MCF 10A (cell line): Measurements from ENCODE around the gene CACNA2D3. TPM values are rescaled to one million over a fixed set of nuclear protein-coding genes. Genes with fewer than 3 reads are reported as not detected.

Experiments
- BruUV-seq: library from RNA; stranded (reverse); fragments of 400-500 nt; replicated peaks from 2 replicates; lab custom pipeline; 2021; lab: Mats Ljungman, UMichigan
- CTCF ChIA-PET: fragments of 300-600 bp; sonication (Branson Sonifier 250); formaldehyde crosslinking; extraction: SDS; loops from one replicate; lab custom pipeline; 2021; ENCODE audit warnings: antibody characterized with exemption, inconsistent platforms; lab: Yijun Ruan, JAX
- POLR2A ChIA-PET: fragments of 300-600, 350-650 bp; sonication (Branson Sonifier 250); formaldehyde crosslinking; extraction: SDS; loops from one replicate; lab custom pipeline; 2020; ENCODE audit warnings: antibody characterized with exemption, inconsistent platforms; lab: Yijun Ruan, JAX
- DNase-seq: peaks from one replicate; pipeline ENCODE4 v3.0.0-alpha.2; 2018; ENCODE audit not compliant: unreplicated experiment
- H3K27ac Mint-ChIP-seq: one replicate; pipeline ENCODE4 v1.8.0; 2022; ENCODE audit warnings: mild to moderate bottlenecking, low read depth, mixed read lengths; ENCODE audit not compliant: unreplicated experiment
- H3K27me3 Mint-ChIP-seq: one replicate; pipeline ENCODE4 v1.8.0; 2022; ENCODE audit warnings: mixed read lengths; ENCODE audit not compliant: insufficient read depth, unreplicated experiment
- H3K36me3 Mint-ChIP-seq: one replicate; pipeline ENCODE4 v1.8.0; 2022; ENCODE audit warnings: mild to moderate bottlenecking, moderate library complexity, mixed read lengths; ENCODE audit not compliant: insufficient read depth, unreplicated experiment
- H3K4me1 Mint-ChIP-seq: one replicate; pipeline ENCODE4 v1.8.0; 2022; ENCODE audit warnings: mixed read lengths; ENCODE audit not compliant: insufficient read depth, unreplicated experiment
- H3K4me3 Mint-ChIP-seq: one replicate; pipeline ENCODE4 v1.8.0; 2022; ENCODE audit warnings: mild to moderate bottlenecking, moderate library complexity, mixed read lengths; ENCODE audit not compliant: unreplicated experiment
- H3K9me3 Mint-ChIP-seq: one replicate; pipeline ENCODE4 v1.8.0; 2022; ENCODE audit warnings: mixed read lengths; ENCODE audit not compliant: unreplicated experiment
- intact Hi-C: fragments of 100-400 bp; cut with micrococcal nuclease; formaldehyde crosslinking; loops from 2 replicates; pipeline ENCODE4 v1.14.1; 2022
- total RNA-seq: library from RNA; stranded (reverse); gene quantifications from 2 replicates; pipeline ENCODE4 v1.2.3, GENCODE V29; 2022
- TF ChIP-seq, protein P1 (sequence below): fragments of 200-600 bp; IDR thresholded peaks from one replicate; pipeline ENCODE4 v1.8.0; 2022; ENCODE audit warnings: antibody characterized with exemption, mild to moderate bottlenecking; ENCODE audit not compliant: unreplicated experiment

The CACNA2D3 gene
- total RNA-seq, 1 experiment from 2014 or later: 2.3 TPM

GRCh38 chr3:54861248-54862067, 739.1 kb downstream of the CACNA2D3 start:
- Mint-ChIP-seq H3K4me1 (peaks cover 30% of the 10 kb centered on the region), H3K27ac (peak overlapping the region; percentile 63), H3K27me3 (no peaks in the 10 kb centered on the region), H3K36me3 (peaks cover 5% of the 10 kb centered on the region), H3K9me3 (no peaks in the 10 kb centered on the region), H3K4me3 (no peak overlapping the region)
- intact Hi-C loops: no loop called here
- DNase-seq: no peak
- TF ChIP-seq, protein P1, sequence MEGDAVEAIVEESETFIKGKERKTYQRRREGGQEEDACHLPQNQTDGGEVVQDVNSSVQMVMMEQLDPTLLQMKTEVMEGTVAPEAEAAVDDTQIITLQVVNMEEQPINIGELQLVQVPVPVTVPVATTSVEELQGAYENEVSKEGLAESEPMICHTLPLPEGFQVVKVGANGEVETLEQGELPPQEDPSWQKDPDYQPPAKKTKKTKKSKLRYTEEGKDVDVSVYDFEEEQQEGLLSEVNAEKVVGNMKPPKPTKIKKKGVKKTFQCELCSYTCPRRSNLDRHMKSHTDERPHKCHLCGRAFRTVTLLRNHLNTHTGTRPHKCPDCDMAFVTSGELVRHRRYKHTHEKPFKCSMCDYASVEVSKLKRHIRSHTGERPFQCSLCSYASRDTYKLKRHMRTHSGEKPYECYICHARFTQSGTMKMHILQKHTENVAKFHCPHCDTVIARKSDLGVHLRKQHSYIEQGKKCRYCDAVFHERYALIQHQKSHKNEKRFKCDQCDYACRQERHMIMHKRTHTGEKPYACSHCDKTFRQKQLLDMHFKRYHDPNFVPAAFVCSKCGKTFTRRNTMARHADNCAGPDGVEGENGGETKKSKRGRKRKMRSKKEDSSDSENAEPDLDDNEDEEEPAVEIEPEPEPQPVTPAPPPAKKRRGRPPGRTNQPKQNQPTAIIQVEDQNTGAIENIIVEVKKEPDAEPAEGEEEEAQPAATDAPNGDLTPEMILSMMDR: no peak
- ChIA-PET POLR2A (interaction anchor here (1.5 kb wide), 1 partner anchor 11 kb away, joined by 4 read pairs; no protein-coding TSS in a partner anchor), CTCF (interaction anchor here (0.6 to 3.2 kb wide), 7 partner anchors 9 to 923 kb away, joined by 3 to 18 read pairs (median 4); no protein-coding TSS in a partner anchor)
- BruUV-seq: no TSS peak

DNA sequence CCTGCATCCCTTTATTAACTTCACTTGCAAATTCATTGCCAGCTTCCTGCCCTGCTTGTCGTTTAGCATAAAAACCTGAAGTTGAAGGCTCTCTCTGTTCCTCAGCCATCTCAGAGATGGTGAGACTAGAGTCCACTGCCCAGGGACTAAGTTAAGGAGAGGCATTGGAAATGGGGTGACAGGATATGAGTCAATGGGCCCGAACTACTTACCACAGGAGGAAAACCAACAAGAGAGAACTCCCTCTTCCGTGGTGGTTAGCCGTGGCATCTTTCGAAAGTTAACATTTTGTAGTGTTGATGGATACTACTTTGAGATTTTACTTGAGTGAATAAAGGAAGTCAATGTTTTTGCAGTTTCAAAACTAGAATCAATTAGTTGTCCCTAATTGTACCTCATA, 740.2 kb downstream of the CACNA2D3 start:
- ChIA-PET CTCF (interaction anchor here (0.6 to 3.2 kb wide), 5 partner anchors 8 to 620 kb away, joined by 3 to 18 read pairs (median 4); no protein-coding TSS in a partner anchor), POLR2A (no interaction called here)
- Mint-ChIP-seq H3K27me3 (no peaks in the 10 kb centered on the region), H3K4me1 (peaks cover 23% of the 10 kb centered on the region), H3K27ac (no peak overlapping the region), H3K9me3 (no peaks in the 10 kb centered on the region), H3K36me3 (no peaks in the 10 kb centered on the region), H3K4me3 (no peak overlapping the region)
- TF ChIP-seq, protein P1: no peak
- intact Hi-C loops: no loop called here
- BruUV-seq: no TSS peak
- no peak for DNase-seq

DNA sequence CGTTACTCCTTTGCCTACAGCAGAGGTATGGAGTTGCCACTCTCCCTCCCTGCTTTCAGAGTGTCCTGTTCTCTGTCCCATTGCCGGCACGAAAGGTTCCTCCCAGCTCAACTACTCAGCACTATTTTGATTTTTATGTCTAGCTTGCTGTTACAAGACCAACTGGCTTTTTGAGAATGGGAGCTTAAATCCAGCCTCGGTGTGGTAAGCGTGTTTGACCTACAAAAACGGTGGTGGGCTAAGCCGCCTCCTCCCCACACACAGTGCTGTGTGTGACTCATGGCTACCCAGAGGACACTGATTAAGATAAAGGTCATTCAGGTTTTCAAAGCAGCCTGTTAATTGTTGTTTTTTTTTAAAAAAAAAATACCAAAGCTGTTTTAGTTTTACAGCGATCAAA, 741.0 kb downstream of the CACNA2D3 start:
- no peak for DNase-seq
- intact Hi-C loops: no loop called here
- TF ChIP-seq, protein P1: no peak
- H3K27ac Mint-ChIP-seq: no peak overlapping the region
- H3K36me3 Mint-ChIP-seq: no peaks in the 10 kb centered on the region
- H3K27me3 Mint-ChIP-seq: no peaks in the 10 kb centered on the region
- ChIA-PET POLR2A (no interaction called here), CTCF (interaction anchor here (0.6 to 1.4 kb wide), 2 partner anchors 276 to 859 kb away, joined by 3 to 4 read pairs; no protein-coding TSS in a partner anchor)
- no TSS peak for BruUV-seq
- no peak overlapping the region for H3K4me3 Mint-ChIP-seq
- H3K9me3 Mint-ChIP-seq: no peaks in the 10 kb centered on the region
- H3K4me1 Mint-ChIP-seq: peaks cover 18% of the 10 kb centered on the region

DNA sequence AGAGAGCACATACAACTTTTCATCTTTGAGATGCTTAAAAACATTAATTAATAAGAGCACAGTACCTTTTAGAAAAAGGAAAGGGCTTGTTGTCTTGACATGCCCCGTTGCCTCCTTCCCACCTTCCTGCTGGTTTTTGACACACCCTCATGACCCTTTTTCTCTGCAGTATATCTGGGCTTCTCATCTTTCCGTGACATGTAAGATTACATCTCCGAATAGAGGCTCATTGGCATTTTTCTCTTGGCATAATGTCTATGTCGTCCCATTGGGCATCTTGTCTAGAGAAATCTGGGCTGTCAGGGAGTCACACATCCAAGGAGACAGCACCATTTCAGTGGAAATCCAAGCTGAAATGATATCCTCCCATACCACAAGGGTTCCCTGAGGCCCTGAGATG, 741.4 kb downstream of the CACNA2D3 start:
- intact Hi-C loops: no loop called here
- no peaks in the 10 kb centered on the region for H3K36me3 Mint-ChIP-seq
- DNase-seq: no peak
- ChIA-PET CTCF (interaction anchor here (0.6 to 1.4 kb wide), 3 partner anchors 276 to 859 kb away, joined by 3 to 4 read pairs (median 3); no protein-coding TSS in a partner anchor), POLR2A (interaction anchor here (0.6 kb wide), 1 partner anchor 30 kb away, joined by 3 read pairs; no protein-coding TSS in a partner anchor)
- no peaks in the 10 kb centered on the region for H3K27me3 Mint-ChIP-seq
- BruUV-seq: no TSS peak
- H3K4me3 Mint-ChIP-seq: no peak overlapping the region
- H3K9me3 Mint-ChIP-seq: no peaks in the 10 kb centered on the region
- TF ChIP-seq, protein P1: no peak
- H3K27ac Mint-ChIP-seq: no peak overlapping the region
- peaks cover 18% of the 10 kb centered on the region for H3K4me1 Mint-ChIP-seq
